Mesenchymal stem cell (in vitro differentiated cells and primary cell): ENCODE results near the gene DST.

Experiments
- DNase-seq: peaks from one replicate; pipeline ENCODE4 v3.0.0-alpha.2; 2013
- H2AFZ ChIP-seq: one replicate; pipeline ENCODE4 v1.6.1; 2013; ENCODE audit warnings: low read depth, mild to moderate bottlenecking, control low read depth, inconsistent platforms, low read length, moderate library complexity
- H2AK5ac ChIP-seq: 2 replicates; pipeline ENCODE4 v1.6.1; 2013; ENCODE audit warnings: low read length, moderate library complexity, mild to moderate bottlenecking, inconsistent platforms; ENCODE audit not compliant: severe bottlenecking
- H2BK120ac ChIP-seq: one replicate; pipeline ENCODE4 v1.6.1; 2013; ENCODE audit warnings: low read depth, mild to moderate bottlenecking, inconsistent platforms, low read length, moderate library complexity
- H2BK12ac ChIP-seq, 2 experiments: one replicate each; pipeline ENCODE4 v1.6.1; 2013; ENCODE audit warnings: inconsistent platforms in 2 of 2, low read length in 2 of 2, mild to moderate bottlenecking in 2 of 2, moderate library complexity in 2 of 2, control low read depth in 1 of 2
- H2BK15ac ChIP-seq: one replicate; pipeline ENCODE4 v1.6.1; 2013; ENCODE audit warnings: mild to moderate bottlenecking, low read depth, inconsistent platforms; ENCODE audit not compliant: poor library complexity, severe bottlenecking
- H2BK5ac ChIP-seq: 2 replicates; pipeline ENCODE4 v1.6.1; 2013; ENCODE audit warnings: low read depth, mild to moderate bottlenecking, low read length, control low read depth, inconsistent platforms; ENCODE audit not compliant: poor library complexity, severe bottlenecking
- H3K14ac ChIP-seq, 2 experiments: one replicate each; pipeline ENCODE4 v1.6.1; 2013; ENCODE audit warnings: inconsistent platforms in 2 of 2, low read length in 2 of 2, control low read depth in 1 of 2, mild to moderate bottlenecking in 1 of 2, moderate library complexity in 1 of 2
- H3K18ac ChIP-seq, 2 experiments: one replicate each; pipeline ENCODE4 v1.6.1; 2013; ENCODE audit warnings: inconsistent platforms in 2 of 2, low read length in 2 of 2, control low read depth in 1 of 2, low read depth in 1 of 2, mild to moderate bottlenecking in 1 of 2
- H3K23ac ChIP-seq, 2 experiments: one replicate each; pipeline ENCODE4 v1.6.1; 2013; ENCODE audit warnings: inconsistent platforms in 2 of 2, low read length in 2 of 2, mild to moderate bottlenecking in 2 of 2, moderate library complexity in 2 of 2, control low read depth in 1 of 2
- H3K27ac ChIP-seq: 2 replicates; pipeline ENCODE4 v1.5.1; 2013; ENCODE audit warnings: mild to moderate bottlenecking, moderate library complexity, low read length, control low read depth, inconsistent platforms; ENCODE audit not compliant: poor library complexity, severe bottlenecking
- H3K27me3 ChIP-seq, 2 experiments: 2 replicates each; pipeline versions ENCODE4 v1.6.1 to v1.7.0; 2013; ENCODE audit warnings: low read length in 2 of 2, mild to moderate bottlenecking in 2 of 2, moderate library complexity in 2 of 2, control low read depth in 1 of 2, inconsistent platforms in 1 of 2; ENCODE audit not compliant: control insufficient read depth in 1 of 2, insufficient read depth in 1 of 2
- H3K36me3 ChIP-seq, 2 experiments: 2 replicates each; pipeline versions ENCODE4 v1.6.1 to v1.7.0; 2013; ENCODE audit warnings: low read length in 2 of 2, control low read depth in 1 of 2, inconsistent platforms in 1 of 2, low read depth in 1 of 2, mild to moderate bottlenecking in 1 of 2; ENCODE audit not compliant: insufficient read depth in 2 of 2, control insufficient read depth in 1 of 2
- H3K4ac ChIP-seq, 2 experiments: one replicate each; pipeline ENCODE4 v1.6.1; 2013; ENCODE audit warnings: inconsistent platforms in 2 of 2, low read length in 2 of 2, mild to moderate bottlenecking in 2 of 2, moderate library complexity in 2 of 2, control low read depth in 1 of 2, low read depth in 1 of 2
- H3K4me1 ChIP-seq: 2 replicates; pipeline ENCODE4 v1.6.1; 2013; ENCODE audit warnings: low read depth, low read length, control low read depth; ENCODE audit not compliant: control insufficient read depth, insufficient read depth
- H3K4me2 ChIP-seq: 2 replicates; pipeline ENCODE4 v1.6.1; 2013; ENCODE audit warnings: low read length, mild to moderate bottlenecking, inconsistent platforms; ENCODE audit not compliant: poor library complexity, severe bottlenecking
- H3K4me3 ChIP-seq, 2 experiments: 2 replicates each; pipeline versions ENCODE4 v1.5.1 to v1.7.0; 2013; ENCODE audit warnings: low read length in 2 of 2, mild to moderate bottlenecking in 2 of 2, control low read depth in 1 of 2, low read depth in 1 of 2; ENCODE audit not compliant: insufficient read depth in 1 of 2
- H3K79me1 ChIP-seq: replicated peaks from 2 replicates; pipeline ENCODE4 v1.6.1; 2013; ENCODE audit warnings: mild to moderate bottlenecking, control low read depth, low read length, inconsistent platforms; ENCODE audit not compliant: poor library complexity, severe bottlenecking
- H3K9ac ChIP-seq: 2 replicates; pipeline ENCODE4 v1.7.0; 2013; ENCODE audit warnings: mild to moderate bottlenecking, low read length, moderate library complexity
- H3K9me3 ChIP-seq: 2 replicates; pipeline ENCODE4 v1.7.0; 2013; ENCODE audit warnings: mild to moderate bottlenecking, low read length; ENCODE audit not compliant: control insufficient read depth
- H4K8ac ChIP-seq: one replicate; pipeline ENCODE4 v1.6.1; 2013; ENCODE audit warnings: inconsistent platforms, mild to moderate bottlenecking, low read length, moderate library complexity
- H4K91ac ChIP-seq: one replicate; pipeline ENCODE4 v1.6.1; 2013; ENCODE audit warnings: mild to moderate bottlenecking, low read length, inconsistent platforms
- WGBS: methylation state at CpG from one replicate; pipeline ENCODE4 v1.1.7; 2013; ENCODE audit warnings: mixed read lengths; 5-methylcytosine and 5-hydroxymethylcytosine counted together

The DST gene

DNA sequence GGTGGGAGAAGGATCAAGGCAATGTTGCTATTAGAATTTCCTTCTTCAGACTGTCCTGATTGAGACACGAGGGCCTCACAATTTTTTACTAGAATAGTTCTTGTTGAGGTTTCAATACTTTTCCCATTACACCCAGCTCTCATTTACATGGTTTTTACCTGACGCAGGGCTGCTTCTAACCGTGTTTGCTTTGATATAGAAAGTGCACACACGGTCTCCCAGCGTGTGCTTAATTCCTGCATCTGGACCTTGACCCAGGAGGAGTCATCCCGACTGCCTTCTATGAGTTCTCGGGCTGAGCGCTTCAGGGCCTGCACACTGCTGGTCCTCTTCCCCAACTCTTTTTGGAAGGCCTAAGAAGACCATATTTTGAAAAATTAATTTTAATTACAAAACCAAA lies 160.2 kb downstream of the DST start:
- no peaks in the 10 kb centered on the region for H3K4me1 ChIP-seq
- H2BK5ac ChIP-seq, result no peak overlapping the region
- no peak overlapping the region for H2BK120ac ChIP-seq
- WGBS, result 93% methylated on average over 8 of the region's 8 CpGs
- no peak overlapping the region for H3K27ac ChIP-seq
- H3K79me1 ChIP-seq, result peaks cover 15% of the 10 kb centered on the region
- H2AK5ac ChIP-seq, result no peak overlapping the region
- H3K4me3 ChIP-seq, result no peak overlapping the region
- peaks cover 6 to 88% of the 10 kb centered on the region in 2 experiments for H3K36me3 ChIP-seq
- no peak overlapping the region for H2BK12ac ChIP-seq
- H3K27me3 ChIP-seq, result no peaks in the 10 kb centered on the region
- H3K18ac ChIP-seq, result no peak overlapping the region
- H2AFZ ChIP-seq, result no peak overlapping the region
- peaks cover 10% of the 10 kb centered on the region for H3K9me3 ChIP-seq
- no peak for DNase-seq
- H3K14ac ChIP-seq, result no peak overlapping the region
- no peak overlapping the region for H2BK15ac ChIP-seq
- no peak overlapping the region for H4K8ac ChIP-seq
- H3K9ac ChIP-seq, result no peak overlapping the region
- no peak overlapping the region for H4K91ac ChIP-seq
- H3K4me2 ChIP-seq, result no peak overlapping the region
- no peak overlapping the region for H3K4ac ChIP-seq
- H3K23ac ChIP-seq, result no peak overlapping the region

DNA sequence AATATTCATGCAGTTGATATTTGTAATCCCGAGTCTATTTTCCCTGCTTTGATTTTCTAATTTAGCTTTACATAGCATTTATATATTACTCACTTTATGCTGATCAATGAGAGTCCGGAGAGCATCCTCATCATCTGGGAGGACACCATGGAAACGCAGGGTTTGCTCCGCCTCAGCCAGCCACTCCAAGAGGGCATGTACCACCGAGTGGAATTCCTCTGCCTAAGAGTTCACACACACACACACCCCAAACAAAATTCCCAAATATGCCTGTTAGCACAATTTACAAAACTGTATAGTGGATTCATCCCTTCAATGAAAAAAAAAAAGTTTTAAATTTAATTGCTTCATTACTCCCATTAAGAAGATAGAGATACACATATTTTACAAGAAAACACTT lies 160.7 kb downstream of the DST start:
- no peak overlapping the region for H3K23ac ChIP-seq
- no peak overlapping the region for H3K9ac ChIP-seq
- H4K91ac ChIP-seq, result no peak overlapping the region
- H2AK5ac ChIP-seq, result no peak overlapping the region
- no peaks in the 10 kb centered on the region for H3K27me3 ChIP-seq
- H2BK5ac ChIP-seq, result no peak overlapping the region
- H2BK12ac ChIP-seq, result no peak overlapping the region
- no peak overlapping the region for H2BK15ac ChIP-seq
- no peak overlapping the region for H2BK120ac ChIP-seq
- H3K4me1 ChIP-seq, result no peaks in the 10 kb centered on the region
- no peak overlapping the region for H3K4me2 ChIP-seq
- no peak overlapping the region for H4K8ac ChIP-seq
- no peak overlapping the region for H3K4ac ChIP-seq
- no peak overlapping the region for H3K14ac ChIP-seq
- H3K18ac ChIP-seq, result no peak overlapping the region
- WGBS, result 97% methylated on average over 4 of the region's 5 CpGs
- DNase-seq, result no peak
- peaks cover 6 to 88% of the 10 kb centered on the region in 2 experiments for H3K36me3 ChIP-seq
- no peak overlapping the region for H3K27ac ChIP-seq
- H2AFZ ChIP-seq, result no peak overlapping the region
- peaks cover 17% of the 10 kb centered on the region for H3K79me1 ChIP-seq
- peaks cover 10% of the 10 kb centered on the region for H3K9me3 ChIP-seq
- no peak overlapping the region for H3K4me3 ChIP-seq

GRCh38 chr6:56480654-56481337 lies 161.9 kb downstream of the DST start:
- WGBS, result 94% methylated on average over 4 of the region's 4 CpGs
- Histone ChIP-seq H3K18ac (no peak overlapping the region), H3K79me1 (peaks cover 19% of the 10 kb centered on the region), H3K9ac (no peak overlapping the region), H3K4ac (no peak overlapping the region), H4K8ac (no peak overlapping the region), H2BK12ac (no peak overlapping the region), H3K4me2 (no peak overlapping the region), H2BK15ac (no peak overlapping the region), H3K27ac (no peak overlapping the region), H3K14ac (no peak overlapping the region), H2BK120ac (no peak overlapping the region), H3K9me3 (peaks cover 10% of the 10 kb centered on the region), H3K23ac (no peak overlapping the region), H2AK5ac (no peak overlapping the region), H3K4me1 (no peaks in the 10 kb centered on the region), H3K27me3 (no peaks in the 10 kb centered on the region), H3K4me3 (no peak overlapping the region), H2AFZ (no peak overlapping the region), H4K91ac (no peak overlapping the region), H3K36me3 (peaks cover 9 to 91% of the 10 kb centered on the region in 2 experiments), H2BK5ac (no peak overlapping the region)
- DNase-seq, result no peak

GRCh38 chr6:56480246-56480645 lies 162.4 kb downstream of the DST start:
- Histone ChIP-seq H2BK5ac (no peak overlapping the region), H3K9me3 (peaks cover 10% of the 10 kb centered on the region), H3K4me2 (no peak overlapping the region), H3K4me1 (no peaks in the 10 kb centered on the region), H3K4me3 (no peak overlapping the region), H4K91ac (no peak overlapping the region), H3K9ac (no peak overlapping the region), H2BK120ac (no peak overlapping the region), H3K36me3 (peaks cover 12 to 91% of the 10 kb centered on the region in 2 experiments), H3K27me3 (no peaks in the 10 kb centered on the region), H3K4ac (no peak overlapping the region), H2BK15ac (no peak overlapping the region), H3K27ac (no peak overlapping the region), H2AK5ac (no peak overlapping the region), H2BK12ac (no peak overlapping the region), H3K23ac (no peak overlapping the region), H3K79me1 (peaks cover 20% of the 10 kb centered on the region), H3K14ac (no peak overlapping the region), H3K18ac (no peak overlapping the region), H4K8ac (no peak overlapping the region), H2AFZ (no peak overlapping the region)
- DNase-seq, result no peak
